ENCODE data around the gene RMDN2. TPM values are rescaled to one million over a fixed set of nuclear protein-coding genes. Genes with fewer than 3 reads are reported as not detected.

The RMDN2 gene
- total RNA-seq, 1 donor from 2014 or later: 2.5 TPM

DNA sequence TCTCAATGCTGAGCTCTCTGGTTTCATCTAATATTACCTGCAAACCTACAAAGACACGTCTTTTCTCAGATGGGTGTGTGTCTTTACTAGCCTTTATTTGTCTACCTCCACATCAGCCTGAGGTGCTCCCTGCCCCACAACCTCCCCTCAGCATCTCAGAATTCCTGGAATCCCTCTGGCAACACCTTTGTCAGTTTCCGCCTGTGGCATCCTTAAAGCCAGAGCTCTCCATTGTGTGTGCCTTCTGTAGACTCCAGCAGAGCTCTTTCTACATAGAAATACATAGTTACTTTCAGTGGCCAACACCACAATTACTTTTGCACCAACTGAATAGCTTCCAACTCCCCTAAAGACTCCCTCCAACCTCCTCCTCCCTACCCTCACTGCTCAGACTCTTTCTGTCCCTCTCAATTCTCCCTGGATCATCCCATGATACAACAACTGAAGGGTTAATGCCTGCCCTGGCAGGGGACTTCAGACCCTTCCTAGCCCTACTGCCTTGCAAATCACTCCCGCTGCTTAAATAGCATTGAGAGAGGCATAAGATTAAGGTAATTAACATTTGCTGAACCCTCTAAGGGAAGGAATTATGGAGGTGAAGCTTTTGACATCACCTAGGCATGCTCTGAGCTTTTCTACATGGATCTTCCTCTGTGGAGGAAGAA is 39.6 kb upstream of the RMDN2 start:
- H3K4me3 Mint-ChIP-seq (ENCODE audit: unreplicated experiment): no peak overlapping the region
- no peak for DNase-seq (ENCODE audit: low spot score)
- no peaks in the 10 kb centered on the region for H3K9me3 Mint-ChIP-seq (ENCODE audit: unreplicated experiment)
- no peaks in the 10 kb centered on the region for H3K4me1 Mint-ChIP-seq (ENCODE audit: unreplicated experiment)
- no peaks in the 10 kb centered on the region for H3K27me3 Mint-ChIP-seq (ENCODE audit: unreplicated experiment)
- H3K27ac Mint-ChIP-seq (ENCODE audit: unreplicated experiment): no peak overlapping the region
- no peak for TF ChIP-seq CTCF (IDR thresholded peaks at IDR 0.05; ENCODE audit: unreplicated experiment)
- no peaks in the 10 kb centered on the region for H3K36me3 Mint-ChIP-seq (ENCODE audit: low read depth, unreplicated experiment)

- Mint-ChIP-seq H3K27me3 (ENCODE audit: unreplicated experiment) (no peaks in the 10 kb centered on the region), H3K4me1 (ENCODE audit: unreplicated experiment) (no peaks in the 10 kb centered on the region), H3K36me3 (ENCODE audit: low read depth, unreplicated experiment) (no peaks in the 10 kb centered on the region), H3K4me3 (ENCODE audit: unreplicated experiment) (no peak overlapping the region), H3K9me3 (ENCODE audit: unreplicated experiment) (no peaks in the 10 kb centered on the region), H3K27ac (ENCODE audit: unreplicated experiment) (no peak overlapping the region)
- DNase-seq (ENCODE audit: low spot score): no peak
- TF ChIP-seq CTCF (IDR thresholded peaks at IDR 0.05; ENCODE audit: unreplicated experiment): no peak
Measured at GRCh38 chr2:37886745-37887144, 38.3 kb upstream of the RMDN2 start.

- Mint-ChIP-seq H3K4me1 (ENCODE audit: unreplicated experiment) (no peaks in the 10 kb centered on the region), H3K27me3 (ENCODE audit: unreplicated experiment) (no peaks in the 10 kb centered on the region), H3K9me3 (ENCODE audit: unreplicated experiment) (no peaks in the 10 kb centered on the region), H3K27ac (ENCODE audit: unreplicated experiment) (no peak overlapping the region), H3K36me3 (ENCODE audit: low read depth, unreplicated experiment) (no peaks in the 10 kb centered on the region), H3K4me3 (ENCODE audit: unreplicated experiment) (no peak overlapping the region)
- no peak for DNase-seq (ENCODE audit: low spot score)
- TF ChIP-seq CTCF (IDR thresholded peaks at IDR 0.05; ENCODE audit: unreplicated experiment): no peak
Measured at GRCh38 chr2:37887286-37887685, 37.8 kb upstream of the RMDN2 start.

DNA sequence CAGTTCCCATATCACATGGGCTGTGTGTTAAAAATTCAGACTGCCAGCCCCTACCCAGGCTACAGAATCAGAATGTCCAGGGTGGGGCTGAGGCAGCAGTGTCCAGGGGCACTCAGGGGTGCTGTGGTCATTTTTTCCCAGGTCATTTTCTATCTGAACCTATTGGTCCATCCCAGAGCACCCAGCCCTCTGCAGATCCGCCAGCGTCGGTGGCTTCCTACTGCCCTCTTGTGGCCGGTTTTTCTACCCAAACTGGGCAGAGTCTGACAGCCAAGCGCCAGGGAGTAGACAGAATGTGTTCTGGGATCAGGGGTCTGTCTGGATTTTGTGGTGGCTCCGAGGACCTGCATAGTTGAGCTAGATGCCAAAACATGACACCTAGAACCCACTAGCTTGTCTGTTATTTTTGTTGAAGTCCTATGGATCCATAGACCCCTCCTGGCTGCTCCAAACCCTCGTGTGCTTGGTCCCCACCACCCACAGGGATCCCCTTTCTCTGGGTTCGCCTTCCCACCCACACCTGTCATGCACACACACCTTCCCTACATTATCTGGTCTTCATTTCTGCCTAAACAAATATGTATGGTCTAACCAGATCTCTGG is 34.1 kb upstream of the RMDN2 start:
- Mint-ChIP-seq H3K27me3 (ENCODE audit: unreplicated experiment) (peaks cover 2% of the 10 kb centered on the region), H3K36me3 (ENCODE audit: low read depth, unreplicated experiment) (no peaks in the 10 kb centered on the region), H3K9me3 (ENCODE audit: unreplicated experiment) (no peaks in the 10 kb centered on the region), H3K4me1 (ENCODE audit: unreplicated experiment) (no peaks in the 10 kb centered on the region), H3K27ac (ENCODE audit: unreplicated experiment) (no peak overlapping the region), H3K4me3 (ENCODE audit: unreplicated experiment) (no peak overlapping the region)
- peak; percentile 84 for DNase-seq (ENCODE audit: low spot score)
- TF ChIP-seq CTCF (IDR thresholded peaks at IDR 0.05; ENCODE audit: unreplicated experiment): peak; percentile 75

DNA sequence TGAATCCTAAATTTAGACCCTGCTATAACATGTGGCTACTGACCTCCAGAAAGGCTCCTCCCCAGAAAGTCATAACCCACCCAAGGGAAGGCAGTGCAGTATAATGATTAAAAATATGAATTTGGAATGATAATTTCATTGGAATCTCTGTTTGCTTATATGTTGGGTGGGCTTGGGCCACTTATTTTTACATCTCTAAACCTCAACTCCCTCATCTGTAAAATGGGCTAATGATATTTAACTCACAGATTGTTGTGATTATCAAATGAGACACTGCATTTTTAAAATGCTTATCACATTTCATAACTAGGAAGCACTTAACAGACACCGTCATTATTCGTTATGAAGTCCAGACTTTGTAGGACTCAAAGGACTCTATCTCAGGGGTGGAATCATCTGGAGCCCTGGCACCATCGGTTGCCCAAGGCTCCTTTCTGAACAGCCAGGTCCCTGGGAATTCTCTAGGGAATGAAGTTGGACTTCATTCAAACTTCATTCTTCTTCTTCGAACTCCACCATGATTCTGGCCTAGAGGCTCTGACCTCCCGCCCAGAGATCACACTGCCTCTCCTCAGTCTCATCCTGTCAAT is 33.1 kb upstream of the RMDN2 start:
- Mint-ChIP-seq H3K27ac (ENCODE audit: unreplicated experiment) (no peak overlapping the region), H3K9me3 (ENCODE audit: unreplicated experiment) (no peaks in the 10 kb centered on the region), H3K36me3 (ENCODE audit: low read depth, unreplicated experiment) (no peaks in the 10 kb centered on the region), H3K4me1 (ENCODE audit: unreplicated experiment) (no peaks in the 10 kb centered on the region), H3K27me3 (ENCODE audit: unreplicated experiment) (peaks cover 2% of the 10 kb centered on the region), H3K4me3 (ENCODE audit: unreplicated experiment) (no peak overlapping the region)
- DNase-seq (ENCODE audit: low spot score): no peak
- TF ChIP-seq CTCF (IDR thresholded peaks at IDR 0.05; ENCODE audit: unreplicated experiment): no peak
